B cell (primary cell): ENCODE measurements around the gene GATA3. TPM values are rescaled to one million over a fixed set of nuclear protein-coding genes. Genes with fewer than 3 reads are reported as not detected.

ENCODE experiments used
- ATAC-seq: fragments of 200-7000 bp; cut with Tn5 transposase; one replicate; pipeline ENCODE4 v1.10.0; 2021; ENCODE audit warnings: low read depth, mild to moderate bottlenecking, moderate number of reproducible peaks, moderate library complexity
- CTCF ChIA-PET: fragments of 350-600 bp; sonication (Branson Sonifier 250); formaldehyde crosslinking; loops from one replicate; lab custom pipeline; 2021; ENCODE audit warnings: antibody characterized with exemption, inconsistent platforms; lab: Charles Lee
- POLR2A ChIA-PET: fragments of 350-600 bp; sonication (Branson Sonifier 250); formaldehyde crosslinking; loops from one replicate; lab custom pipeline; 2021; ENCODE audit warnings: antibody characterized with exemption; lab: Charles Lee
- DNase-seq: peaks from one replicate; pipeline ENCODE4 v3.0.0; 2013
- H2AFZ ChIP-seq: 2 replicates; pipeline ENCODE4 v1.6.1; 2012; ENCODE audit warnings: mild to moderate bottlenecking, low read depth, low read length; ENCODE audit not compliant: insufficient read depth, poor library complexity, severe bottlenecking
- H3K27ac ChIP-seq, 2 donors: 1 replicate in 1 of 2; 2 replicates in 1 of 2; pipeline ENCODE4 v1.5.1; 2012 to 2013; ENCODE audit warnings: low read length in 2 of 2, mild to moderate bottlenecking in 2 of 2, moderate library complexity in 1 of 2
- H3K27me3 ChIP-seq, 4 experiments: fragments of 200-600 bp in 1 of 4; sonication (generic) in 1 of 4; replicated peaks in 1 of 4; 1 replicate in 2 of 4; 2 replicates in 2 of 4; pipeline versions ENCODE4 v1.6.1 to v1.7.0; 2013 to 2016; ENCODE audit warnings: low read length in 3 of 4, mild to moderate bottlenecking in 2 of 4, mixed read lengths in 1 of 4, moderate library complexity in 1 of 4; ENCODE audit not compliant: insufficient read depth in 4 of 4, control insufficient read depth in 3 of 4; ENCODE audit errors: control extremely low read depth in 1 of 4
- H3K36me3 ChIP-seq, 2 experiments: replicated peaks in 1 of 2; 1 replicate in 1 of 2; 2 replicates in 1 of 2; pipeline versions ENCODE4 v1.6.1 to v1.7.1; 2013; ENCODE audit warnings: low read length in 1 of 2; ENCODE audit not compliant: insufficient read depth in 2 of 2, control insufficient read depth in 1 of 2; ENCODE audit errors: control extremely low read depth in 1 of 2, extremely low read depth in 1 of 2
- H3K4me1 ChIP-seq, 2 donors: fragments of 200-600 bp in 1 of 2; sonication (generic) in 1 of 2; 1 replicate in 1 of 2; 2 replicates in 1 of 2; pipeline versions ENCODE4 v1.5.1 to v1.6.1; 2013 to 2017; ENCODE audit warnings: low read length in 2 of 2; ENCODE audit not compliant: control insufficient read depth in 2 of 2, insufficient read depth in 2 of 2
- H3K4me2 ChIP-seq: replicated peaks from 2 replicates; pipeline ENCODE3; 2012; ENCODE audit warnings: mild to moderate bottlenecking, low read depth, low read length; ENCODE audit not compliant: poor library complexity, severe bottlenecking
- H3K4me3 ChIP-seq, 5 experiments: fragments of 200-600 bp in 1 of 5; sonication (generic) in 1 of 5; 1 replicate in 3 of 5; 2 replicates in 2 of 5; pipeline versions ENCODE4 v1.5.1 to v1.7.0; 2011 to 2016; ENCODE audit warnings: low read length in 4 of 5, mild to moderate bottlenecking in 4 of 5, low read depth in 2 of 5, control low read depth in 1 of 5, moderate library complexity in 1 of 5; ENCODE audit not compliant: insufficient read depth in 1 of 5; ENCODE audit errors: control extremely low read depth in 1 of 5, extremely low read depth in 1 of 5
- H3K79me2 ChIP-seq: fragments of 200-600 bp; sonication (generic); one replicate; pipeline ENCODE4 v1.6.0; 2016; ENCODE audit warnings: low read length; ENCODE audit not compliant: control insufficient read depth, insufficient read depth
- H3K9ac ChIP-seq: fragments of 200-600 bp; sonication (generic); 2 replicates; pipeline ENCODE4 v1.6.1; 2017; ENCODE audit warnings: mild to moderate bottlenecking, low read length, moderate library complexity
- H3K9me3 ChIP-seq, 3 donors: one replicate each; pipeline versions ENCODE4 v1.6.1 to v1.7.1; 2013; ENCODE audit warnings: low read length in 2 of 3; ENCODE audit not compliant: control insufficient read depth in 2 of 3, insufficient read depth in 1 of 3; ENCODE audit errors: control extremely low read depth in 1 of 3
- H4K20me1 ChIP-seq: 2 replicates; pipeline ENCODE4 v1.6.0; 2012; ENCODE audit warnings: mild to moderate bottlenecking, low read length; ENCODE audit not compliant: insufficient read depth, control insufficient read depth, poor library complexity, severe bottlenecking
- H3K27ac Mint-ChIP-seq: one replicate; pipeline ENCODE4 v1.8.0; 2021; ENCODE audit warnings: mixed read lengths
- H3K27me3 Mint-ChIP-seq: one replicate; pipeline ENCODE4 v1.8.0; 2021; ENCODE audit warnings: mixed read lengths
- H3K4me1 Mint-ChIP-seq: one replicate; pipeline ENCODE4 v1.8.0; 2021; ENCODE audit warnings: mixed read lengths
- H3K4me3 Mint-ChIP-seq: one replicate; pipeline ENCODE4 v1.8.0; 2021; ENCODE audit warnings: mixed read lengths
- H3K9me3 Mint-ChIP-seq: one replicate; pipeline ENCODE4 v1.8.0; 2022; ENCODE audit warnings: mixed read lengths; ENCODE audit not compliant: insufficient read depth
- CTCF ChIP-seq: fragments of 200-600 bp; IDR thresholded peaks from one replicate; pipeline ENCODE4 v1.8.0; 2022; ENCODE audit warnings: antibody characterized with exemption, mild to moderate bottlenecking
- EZH2 ChIP-seq: IDR thresholded peaks from 2 replicates; pipeline ENCODE4 v1.6.1; 2012; ENCODE audit warnings: borderline replicate concordance, low read depth, mild to moderate bottlenecking, moderate library complexity, low read length; ENCODE audit not compliant: insufficient read depth, poor library complexity, severe bottlenecking
- WGBS: methylation state at CpG from one replicate; pipeline ENCODE4 v1.1.5; 2013; ENCODE audit warnings: missing lambda C conversion rate; ENCODE audit not compliant: insufficient coverage; 5-methylcytosine and 5-hydroxymethylcytosine counted together
- intact Hi-C: fragments of 100-400 bp; cut with micrococcal nuclease; formaldehyde crosslinking; loops from one replicate; pipeline ENCODE4 v1.10.0; 2022
- polyA plus RNA-seq: library from polyadenylated mRNA; depleted of rRNA; stranded (reverse); fragments of >200 nt; gene quantifications from 2 replicates; pipeline ENCODE4 v1.2.3, GENCODE V29; 2012
- total RNA-seq, 2 donors: library from RNA; stranded (reverse); fragments of 120-200 nt in 1 of 2; gene quantifications; 1 replicate in 1 of 2; 2 replicates in 1 of 2; pipeline versions ENCODE4 v1.2.3 to v1.2.4, GENCODE V29; 2013 to 2022

GATA3 gene
- total and polyA plus RNA-seq, 2 donors (not counting 1 experiment from before 2014, with no cell fraction given): 0.60 to 0.94 TPM

- no peak overlapping the region for H3K27ac ChIP-seq
Measured at GRCh38 chr10:8023321-8023720, 31.2 kb upstream of the GATA3 start.

DNA sequence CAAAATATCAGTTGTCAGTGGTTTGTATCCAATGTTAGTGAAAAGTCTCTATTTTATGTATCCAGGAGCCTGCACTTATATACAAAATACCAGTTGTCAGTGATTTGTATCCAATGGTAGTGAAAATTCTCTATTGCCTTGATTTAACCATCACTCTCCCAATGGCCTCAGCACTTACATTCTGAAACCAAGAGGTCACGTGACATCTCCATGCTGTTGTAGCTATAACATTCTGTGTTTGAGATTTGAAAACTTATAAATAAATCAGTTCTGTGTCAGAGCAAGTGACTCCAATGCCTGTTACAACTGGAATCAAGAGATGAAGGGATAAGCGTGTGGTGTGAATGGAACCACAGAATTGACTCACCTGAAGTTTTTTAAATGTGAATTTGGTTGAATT, 30.6 kb upstream of the GATA3 start:
- H3K4me1 ChIP-seq: no peaks in the 10 kb centered on the region
- no peak overlapping the region for H3K9ac ChIP-seq
- no peaks in the 10 kb centered on the region for H3K9me3 ChIP-seq
- no peak overlapping the region for H3K4me3 ChIP-seq
- no peak overlapping the region for H3K4me3 Mint-ChIP-seq
- no peaks in the 10 kb centered on the region for H3K79me2 ChIP-seq
- H3K27ac ChIP-seq: no peak overlapping the region
- no peak overlapping the region for H3K4me2 ChIP-seq
- no peaks in the 10 kb centered on the region for H3K9me3 Mint-ChIP-seq
- POLR2A ChIA-PET: no interaction called here
- H3K27me3 Mint-ChIP-seq: peaks cover 28% of the 10 kb centered on the region
- H3K27me3 ChIP-seq: peaks cover 0 to 13% (median 2%) of the 10 kb centered on the region in 4 experiments
- H4K20me1 ChIP-seq: no peaks in the 10 kb centered on the region
- ATAC-seq: no peak
- peaks cover 4% of the 10 kb centered on the region for H3K4me1 Mint-ChIP-seq
- 89% methylated on average over 1 of the region's 2 CpGs for WGBS
- no peak overlapping the region for H2AFZ ChIP-seq
- DNase-seq: no peak
- TF ChIP-seq EZH2: no peak
- no peak for TF ChIP-seq CTCF
- intact Hi-C loops: no loop called here
- no peak overlapping the region for H3K27ac Mint-ChIP-seq
- no peaks in the 10 kb centered on the region for H3K36me3 ChIP-seq
- CTCF ChIA-PET: no interaction called here

More at GRCh38 chr10:8023321-8023720, 31.2 kb upstream of the GATA3 start:
- H3K4me1 ChIP-seq: no peaks in the 10 kb centered on the region
- H3K27ac Mint-ChIP-seq: no peak overlapping the region
- H3K9me3 ChIP-seq: no peaks in the 10 kb centered on the region
- no peak overlapping the region for H3K4me3 ChIP-seq
- TF ChIP-seq CTCF: no peak
- WGBS: 67% methylated on average over 3 of the region's 4 CpGs
- DNase-seq: no peak
- no peak for ATAC-seq
- no peaks in the 10 kb centered on the region for H3K9me3 Mint-ChIP-seq
- peaks cover 25% of the 10 kb centered on the region for H3K27me3 Mint-ChIP-seq
- ChIA-PET CTCF (no interaction called here), POLR2A (no interaction called here)
- H3K9ac ChIP-seq: no peak overlapping the region
- H3K79me2 ChIP-seq: no peaks in the 10 kb centered on the region
- no peak overlapping the region for H3K4me3 Mint-ChIP-seq
- H3K27me3 ChIP-seq: peaks cover 0 to 13% (median 2%) of the 10 kb centered on the region in 4 experiments
- peaks cover 4% of the 10 kb centered on the region for H3K4me1 Mint-ChIP-seq
- no peak overlapping the region for H3K4me2 ChIP-seq
- H3K36me3 ChIP-seq: no peaks in the 10 kb centered on the region
- no peak overlapping the region for H2AFZ ChIP-seq
- H4K20me1 ChIP-seq: no peaks in the 10 kb centered on the region
- intact Hi-C loops: no loop called here
